Mesenchymal stem cell (in vitro differentiated cells and primary cell): ENCODE data around the gene THSD8. TPM values are rescaled to one million over a fixed set of nuclear protein-coding genes. Genes with fewer than 3 reads are reported as not detected.

Experiments
- small RNA-seq: library from polyadenylated mRNA; stranded (forward); fragments of <200 nt; extraction: miRNeasy Mini kit (QIAGEN cat#:217004); gene quantifications from one replicate; pipeline ENCODE3, GENCODE V24; 2013; ENCODE audit warnings: low read depth

THSD8 gene

Small RNAs within 50 kb of the gene (small RNA-seq; reads per million reads assigned to genes)
- gene MIR5684 (not detected), gene MIR6794 (not detected)
